GM12873 (cell line): ENCODE measurements around the gene KRT3.

Experiments
- TF ChIP-seq, protein P1 (sequence below): IDR thresholded peaks from 2 replicates; pipeline ENCODE4 v1.5.1; 2012; ENCODE audit warnings: low read depth, mild to moderate bottlenecking, moderate library complexity, low read length, control low read depth; ENCODE audit not compliant: insufficient read depth; ENCODE audit errors: missing control alignments

KRT3 gene

DNA sequence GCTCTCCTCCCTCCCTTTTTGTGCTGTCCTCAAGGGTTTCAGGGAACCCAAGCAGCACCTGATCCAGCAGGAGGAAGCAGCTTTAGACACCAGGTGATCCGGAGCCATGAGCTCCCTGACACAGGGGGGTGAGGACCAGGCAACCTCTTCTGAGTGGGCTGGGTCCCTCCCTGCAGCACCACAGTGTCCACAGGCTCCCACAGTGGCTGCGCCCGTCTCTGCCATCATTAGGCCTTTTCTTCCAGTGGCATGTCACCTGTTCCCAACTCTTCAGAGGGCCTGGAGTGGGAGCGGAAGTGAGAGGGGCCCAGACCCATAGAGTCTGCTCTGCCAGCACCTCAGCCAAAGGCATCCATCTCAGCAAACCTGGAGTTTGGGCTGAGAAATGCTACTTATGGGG lies 18.4 kb downstream of the KRT3 start:
- TF ChIP-seq, protein P1, sequence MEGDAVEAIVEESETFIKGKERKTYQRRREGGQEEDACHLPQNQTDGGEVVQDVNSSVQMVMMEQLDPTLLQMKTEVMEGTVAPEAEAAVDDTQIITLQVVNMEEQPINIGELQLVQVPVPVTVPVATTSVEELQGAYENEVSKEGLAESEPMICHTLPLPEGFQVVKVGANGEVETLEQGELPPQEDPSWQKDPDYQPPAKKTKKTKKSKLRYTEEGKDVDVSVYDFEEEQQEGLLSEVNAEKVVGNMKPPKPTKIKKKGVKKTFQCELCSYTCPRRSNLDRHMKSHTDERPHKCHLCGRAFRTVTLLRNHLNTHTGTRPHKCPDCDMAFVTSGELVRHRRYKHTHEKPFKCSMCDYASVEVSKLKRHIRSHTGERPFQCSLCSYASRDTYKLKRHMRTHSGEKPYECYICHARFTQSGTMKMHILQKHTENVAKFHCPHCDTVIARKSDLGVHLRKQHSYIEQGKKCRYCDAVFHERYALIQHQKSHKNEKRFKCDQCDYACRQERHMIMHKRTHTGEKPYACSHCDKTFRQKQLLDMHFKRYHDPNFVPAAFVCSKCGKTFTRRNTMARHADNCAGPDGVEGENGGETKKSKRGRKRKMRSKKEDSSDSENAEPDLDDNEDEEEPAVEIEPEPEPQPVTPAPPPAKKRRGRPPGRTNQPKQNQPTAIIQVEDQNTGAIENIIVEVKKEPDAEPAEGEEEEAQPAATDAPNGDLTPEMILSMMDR, result no peak

DNA sequence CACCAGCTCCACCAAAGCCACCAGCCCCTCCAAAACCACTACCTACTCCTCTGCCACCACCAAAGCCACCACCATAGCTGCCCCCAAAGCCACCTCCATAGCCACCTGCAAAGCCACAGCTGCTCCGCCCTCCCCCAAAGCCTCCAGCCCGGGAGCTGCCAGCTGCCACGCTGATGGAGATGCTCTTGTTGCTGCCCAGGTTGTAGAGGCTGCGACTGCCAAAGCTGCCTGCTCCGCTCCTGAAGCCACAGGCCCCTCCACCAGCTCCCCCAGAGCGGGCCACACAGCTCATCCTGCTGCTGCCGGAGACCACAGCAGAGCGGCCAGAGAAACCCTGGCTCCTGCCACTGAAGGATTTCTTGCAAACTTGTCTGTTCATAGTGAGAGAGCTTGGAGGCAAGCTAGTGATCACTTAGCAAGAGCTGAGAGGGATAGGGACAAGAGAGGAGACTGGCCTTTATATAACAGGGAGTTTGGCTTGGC lies 19.0 kb downstream of the KRT3 start, which contains the start of gene KRT76:
Gene KRT76 (minus strand): TSS at position 433 of the 483 bp plus-strand sequence. CDS start 54 bp downstream, at position 379.
- TF ChIP-seq, protein P1, result no peak

DNA sequence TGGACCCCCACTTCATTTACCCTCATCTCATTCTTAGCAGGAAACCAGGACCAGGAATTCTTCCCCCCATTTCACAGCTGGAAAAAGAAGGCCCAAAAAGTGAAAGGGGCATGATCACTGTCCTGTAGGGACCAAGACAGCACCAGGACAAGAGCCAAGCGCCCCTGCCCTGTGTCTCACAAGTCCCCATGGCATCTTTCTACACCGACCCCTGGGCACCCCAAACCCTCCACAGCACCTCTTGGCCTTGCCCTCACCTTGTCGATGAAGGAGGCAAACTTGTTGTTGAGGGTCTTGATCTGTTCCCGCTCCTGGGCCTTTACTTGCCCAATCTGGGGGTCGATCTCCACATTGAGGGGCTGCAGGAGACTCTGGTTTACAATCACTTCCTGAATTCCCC lies 19.5 kb downstream of the KRT3 start:
- TF ChIP-seq, protein P1, result no peak

DNA sequence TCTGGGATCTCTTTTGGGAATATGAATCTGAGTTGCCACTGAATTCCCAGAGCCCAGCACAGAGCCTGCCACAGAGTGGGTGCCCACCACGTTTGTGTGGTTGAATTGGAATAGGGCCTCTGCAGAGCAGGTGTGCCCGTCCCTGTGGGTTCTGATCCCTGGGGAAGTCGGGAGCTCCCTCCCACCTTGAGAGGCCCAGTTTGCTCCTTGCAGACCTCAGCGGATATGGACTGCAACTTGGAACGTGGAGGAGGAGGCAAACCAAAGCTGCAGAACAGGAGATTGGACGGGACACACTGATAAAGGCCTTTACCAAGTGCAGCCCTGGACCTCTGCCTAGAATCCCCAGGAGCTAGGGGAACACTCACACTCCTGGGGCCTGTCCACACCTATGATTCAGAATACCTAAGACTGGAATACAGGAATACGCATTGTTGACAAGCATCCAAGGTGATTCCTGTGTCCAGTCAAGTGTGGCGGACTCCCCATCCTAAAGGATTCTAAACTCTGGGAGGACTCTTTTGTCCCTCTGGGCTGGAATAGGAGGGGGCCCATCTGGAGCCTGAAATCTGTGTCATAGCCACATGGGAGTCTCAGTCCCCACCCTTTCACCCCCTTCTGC lies 21.2 kb downstream of the KRT3 start:
- TF ChIP-seq, protein P1, result no peak

DNA sequence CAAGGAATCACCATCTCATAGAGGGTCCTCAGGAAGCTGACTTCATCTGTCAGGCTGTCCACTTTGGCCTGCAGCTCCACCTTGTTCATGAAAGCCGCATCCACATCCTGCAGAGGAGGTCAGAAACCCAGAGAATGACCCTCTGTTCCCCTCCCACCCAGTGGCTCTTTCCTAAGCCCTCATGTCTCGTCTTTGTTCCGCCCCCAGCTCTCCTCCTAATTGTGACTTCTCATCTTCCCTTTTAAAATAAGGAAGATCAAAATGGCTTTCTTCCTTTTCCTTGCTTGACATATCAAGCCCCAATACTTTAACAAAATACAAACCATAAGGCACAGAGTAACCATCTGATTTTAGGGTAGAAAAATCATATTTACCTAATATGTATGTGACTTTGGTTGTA lies 23.1 kb downstream of the KRT3 start:
- TF ChIP-seq, protein P1, result no peak

DNA sequence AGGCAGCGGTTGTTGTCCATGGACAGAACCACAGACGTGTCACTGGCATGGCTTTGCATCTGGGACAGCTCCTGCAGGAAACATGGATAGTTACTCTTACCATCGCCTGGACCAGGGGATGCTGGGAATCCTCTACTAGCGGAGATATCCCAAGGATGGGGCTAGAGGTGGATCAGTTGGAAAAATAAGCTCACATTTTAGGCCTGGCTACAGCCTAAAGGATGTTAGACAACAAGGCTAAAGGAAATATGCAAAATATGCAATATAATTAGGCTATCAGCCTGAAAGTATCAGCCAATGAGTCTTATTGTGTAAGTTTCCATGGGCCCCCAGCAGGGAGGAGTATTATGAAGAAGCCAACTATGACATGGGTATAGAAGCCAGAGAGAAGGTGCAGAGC lies 23.7 kb downstream of the KRT3 start:
- TF ChIP-seq, protein P1, result no peak

DNA sequence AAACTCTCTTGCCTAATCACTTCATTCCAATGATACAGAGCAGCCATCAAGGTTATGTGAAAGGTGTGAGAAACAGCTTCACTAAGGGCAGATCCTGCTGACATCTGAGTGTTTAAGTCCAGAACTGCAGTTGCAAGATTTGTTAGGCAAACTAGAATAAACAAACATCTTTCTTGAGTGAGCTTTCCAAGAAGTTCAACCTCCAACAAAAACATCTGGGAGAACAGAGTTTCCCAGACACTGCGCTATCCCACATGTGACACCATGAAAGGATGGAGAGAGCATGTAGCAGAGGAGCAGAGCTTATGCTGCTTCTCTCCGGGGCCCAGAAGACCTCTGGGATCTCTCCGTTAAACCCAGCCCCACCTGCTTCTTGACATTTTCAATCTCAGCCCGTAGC lies 24.4 kb downstream of the KRT3 start:
- TF ChIP-seq, protein P1, result no peak

DNA sequence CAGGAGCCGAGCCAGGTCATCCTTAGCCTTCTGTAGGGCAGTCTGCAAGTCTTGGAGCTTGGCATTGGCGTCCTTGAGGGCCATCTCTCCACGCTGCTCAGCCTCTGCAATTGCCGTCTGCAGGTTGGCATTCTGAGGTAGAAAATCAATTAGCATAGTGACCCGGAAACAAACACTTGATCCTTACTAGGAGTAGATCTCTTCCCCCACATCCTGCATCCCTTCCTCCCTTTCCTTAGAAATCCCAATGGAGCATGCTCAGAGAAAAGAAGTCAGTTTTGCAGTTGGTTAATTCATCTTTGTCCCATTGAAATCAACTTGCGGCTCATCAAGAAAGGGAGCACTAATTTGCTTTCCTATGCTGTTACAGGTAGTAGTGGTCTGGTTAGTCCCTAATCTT lies 24.8 kb downstream of the KRT3 start:
- TF ChIP-seq, protein P1, result no peak
